ENCODE data around the gene RNF40.
A peak's percentile ranks its signal among the peaks of the same experiment; 100 is the strongest.

The RNF40 gene

DNA sequence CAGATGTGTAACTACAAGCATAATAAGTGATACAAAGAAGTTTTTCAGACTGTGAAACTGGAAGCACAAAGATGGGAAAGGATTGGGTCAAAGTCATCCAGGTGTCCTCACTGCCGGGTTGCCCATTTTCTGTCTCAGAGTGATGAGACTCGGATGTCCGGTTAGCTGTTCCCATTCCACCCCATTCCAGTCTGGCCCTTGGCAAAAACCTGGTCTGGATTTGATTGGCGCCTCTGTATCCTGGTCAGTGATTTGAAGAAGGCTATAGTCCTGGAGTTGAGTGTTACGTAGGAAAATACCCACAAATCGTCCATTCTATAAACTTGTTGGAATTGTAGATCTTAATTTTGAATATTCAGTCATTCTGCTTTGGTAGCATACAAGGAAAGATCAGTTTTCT is 33.8 kb upstream of the RNF40 start:
- Histone ChIP-seq H3K4me3 (ENCODE audit: low read length) (no peak overlapping the region), H3K9ac (ENCODE audit: low read length) (no peak overlapping the region), H3K27ac (ENCODE audit: low read depth, low read length) (no peak overlapping the region), H3K36me3 (ENCODE audit: control insufficient read depth, insufficient read depth, low read length) (peaks cover 41% of the 10 kb centered on the region), H3K27me3 (ENCODE audit: control insufficient read depth, insufficient read depth, low read length) (no peaks in the 10 kb centered on the region), H3K4me1 (ENCODE audit: control insufficient read depth, insufficient read depth, low read length) (no peaks in the 10 kb centered on the region)

DNA sequence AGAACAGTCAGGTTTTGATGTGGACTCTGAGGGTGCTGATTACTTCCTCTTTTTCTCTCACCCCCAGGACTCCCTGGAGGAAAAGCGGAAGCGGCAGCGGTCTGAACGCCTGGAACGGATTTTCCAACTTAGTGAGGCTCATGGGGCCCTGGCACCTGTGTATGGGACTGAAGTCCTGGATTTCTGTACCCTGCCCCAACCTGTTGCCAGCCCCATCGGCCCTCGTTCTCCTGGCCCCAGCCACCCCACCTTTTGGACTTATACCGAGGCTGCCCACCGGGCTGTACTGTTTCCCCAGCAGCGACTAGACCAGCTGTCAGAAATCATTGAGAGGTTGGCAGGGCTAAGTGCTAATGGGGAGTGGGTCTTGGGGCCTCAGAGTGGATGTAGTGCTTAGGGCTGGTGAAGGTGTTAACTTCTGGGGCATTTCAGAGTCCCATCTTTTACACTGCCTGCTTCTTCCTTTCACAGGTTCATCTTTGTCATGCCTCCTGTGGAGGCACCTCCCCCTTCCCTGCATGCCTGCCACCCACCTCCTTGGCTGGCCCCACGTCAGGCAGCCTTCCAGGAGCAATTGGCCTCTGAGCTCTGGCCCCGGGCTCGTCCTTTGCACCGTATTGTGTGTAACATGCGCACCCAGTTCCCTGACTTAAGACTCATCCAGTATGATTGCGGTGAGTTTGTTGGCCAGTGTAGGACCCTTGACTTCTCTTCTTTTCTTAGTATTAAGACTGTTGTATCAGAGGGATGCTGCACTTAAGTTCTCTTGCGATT is 33.0 kb upstream of the RNF40 start:
- Histone ChIP-seq H3K27me3 (ENCODE audit: control insufficient read depth, insufficient read depth, low read length) (no peaks in the 10 kb centered on the region), H3K27ac (ENCODE audit: low read depth, low read length) (no peak overlapping the region), H3K36me3 (ENCODE audit: control insufficient read depth, insufficient read depth, low read length) (peaks cover 41% of the 10 kb centered on the region), H3K9ac (ENCODE audit: low read length) (no peak overlapping the region), H3K4me3 (ENCODE audit: low read length) (no peak overlapping the region), H3K4me1 (ENCODE audit: control insufficient read depth, insufficient read depth, low read length) (no peaks in the 10 kb centered on the region)

DNA sequence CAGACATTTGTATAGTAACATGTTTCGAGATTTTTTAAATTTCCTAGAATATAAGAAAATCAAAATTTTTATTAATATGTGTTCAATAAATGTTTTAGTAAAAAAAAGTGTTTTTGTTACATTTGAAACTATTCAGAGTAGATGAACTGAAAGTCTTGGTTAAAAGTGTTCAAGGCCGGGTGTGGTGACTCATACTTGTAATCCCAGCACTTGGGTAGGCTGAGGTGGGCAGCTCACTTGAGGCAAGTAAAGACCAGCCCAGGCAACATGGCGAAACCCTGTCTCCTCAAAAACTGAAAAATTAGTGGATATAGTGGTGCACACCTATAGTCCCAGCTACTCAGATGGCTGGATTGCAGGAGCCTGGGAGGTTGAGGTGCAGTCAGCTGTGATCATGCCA is 30.7 kb upstream of the RNF40 start:
- Histone ChIP-seq H3K36me3 (ENCODE audit: control insufficient read depth, insufficient read depth, low read length) (peaks cover 43% of the 10 kb centered on the region), H3K4me1 (ENCODE audit: control insufficient read depth, insufficient read depth, low read length) (no peaks in the 10 kb centered on the region), H3K27me3 (ENCODE audit: control insufficient read depth, insufficient read depth, low read length) (no peaks in the 10 kb centered on the region), H3K9ac (ENCODE audit: low read length) (no peak overlapping the region), H3K27ac (ENCODE audit: low read depth, low read length) (no peak overlapping the region), H3K4me3 (ENCODE audit: low read length) (no peak overlapping the region)

DNA sequence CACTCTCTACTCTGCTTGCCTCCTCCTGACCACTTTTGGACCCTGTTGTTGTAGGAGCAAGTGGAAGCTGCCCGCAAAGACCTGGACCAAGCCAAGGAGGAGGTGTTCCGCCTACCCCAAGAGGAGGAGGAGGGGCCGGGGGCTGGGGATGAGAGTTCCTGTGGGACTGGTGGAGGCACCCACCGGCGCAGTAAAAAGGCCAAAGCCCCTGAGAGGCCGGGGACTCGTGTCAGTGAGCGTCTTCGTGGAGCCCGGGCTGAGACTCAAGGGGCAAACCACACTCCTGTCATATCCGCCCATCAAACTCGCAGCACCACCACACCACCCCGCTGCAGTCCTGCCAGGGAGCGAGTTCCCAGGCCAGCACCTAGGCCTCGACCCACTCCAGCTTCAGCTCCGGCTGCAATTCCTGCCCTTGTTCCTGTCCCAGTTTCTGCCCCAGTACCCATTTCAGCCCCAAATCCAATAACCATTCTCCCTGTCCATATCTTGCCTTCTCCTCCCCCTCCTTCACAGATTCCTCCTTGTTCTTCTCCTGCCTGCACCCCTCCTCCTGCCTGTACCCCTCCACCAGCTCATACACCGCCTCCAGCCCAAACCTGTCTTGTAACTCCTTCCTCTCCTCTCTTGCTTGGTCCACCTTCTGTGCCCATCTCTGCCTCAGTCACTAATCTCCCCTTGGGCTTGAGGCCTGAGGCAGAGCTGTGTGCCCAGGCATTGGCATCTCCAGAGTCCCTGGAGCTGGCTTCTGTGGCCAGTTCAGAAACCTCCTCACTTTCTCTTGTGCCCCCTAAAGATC is 24.9 kb upstream of the RNF40 start:
- no peak overlapping the region for H3K4me3 ChIP-seq (ENCODE audit: low read length)
- peaks cover 7% of the 10 kb centered on the region for H3K4me1 ChIP-seq (ENCODE audit: control insufficient read depth, insufficient read depth, low read length)
- no peak overlapping the region for H3K27ac ChIP-seq (ENCODE audit: low read depth, low read length)
- H3K27me3 ChIP-seq (ENCODE audit: control insufficient read depth, insufficient read depth, low read length): no peaks in the 10 kb centered on the region
- peaks cover 49% of the 10 kb centered on the region for H3K36me3 ChIP-seq (ENCODE audit: control insufficient read depth, insufficient read depth, low read length)
- H3K9ac ChIP-seq (ENCODE audit: low read length): no peak overlapping the region

DNA sequence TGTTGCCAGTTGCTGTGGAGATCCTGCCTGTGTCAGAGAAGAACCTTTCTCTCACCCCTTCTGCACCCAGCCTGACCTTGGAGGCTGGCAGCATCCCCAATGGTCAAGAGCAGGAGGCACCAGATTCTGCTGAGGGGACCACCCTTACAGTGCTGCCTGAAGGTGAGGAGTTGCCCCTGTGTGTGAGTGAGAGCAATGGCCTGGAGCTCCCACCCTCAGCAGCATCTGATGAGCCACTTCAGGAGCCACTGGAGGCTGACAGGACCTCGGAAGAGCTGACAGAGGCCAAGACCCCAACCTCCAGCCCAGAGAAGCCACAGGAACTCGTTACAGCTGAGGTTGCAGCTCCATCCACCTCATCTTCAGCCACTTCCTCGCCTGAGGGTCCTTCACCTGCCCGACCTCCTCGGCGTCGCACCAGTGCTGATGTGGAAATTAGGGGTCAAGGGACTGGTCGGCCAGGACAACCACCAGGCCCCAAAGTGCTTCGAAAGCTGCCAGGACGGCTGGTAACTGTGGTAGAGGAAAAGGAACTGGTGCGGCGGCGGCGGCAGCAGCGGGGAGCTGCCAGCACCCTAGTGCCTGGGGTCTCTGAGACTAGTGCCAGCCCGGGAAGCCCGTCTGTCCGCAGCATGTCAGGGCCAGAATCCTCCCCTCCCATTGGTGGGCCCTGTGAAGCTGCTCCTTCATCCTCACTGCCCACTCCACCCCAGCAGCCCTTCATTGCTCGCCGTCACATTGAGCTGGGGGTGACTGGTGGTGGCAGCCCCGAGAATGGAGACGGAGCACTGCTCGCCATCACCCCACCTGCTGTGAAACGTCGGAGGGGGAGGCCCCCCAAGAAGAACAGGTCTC is 24.1 kb upstream of the RNF40 start:
- H3K27ac ChIP-seq (ENCODE audit: low read depth, low read length): no peak overlapping the region
- H3K9ac ChIP-seq (ENCODE audit: low read length): no peak overlapping the region
- no peaks in the 10 kb centered on the region for H3K27me3 ChIP-seq (ENCODE audit: control insufficient read depth, insufficient read depth, low read length)
- H3K4me1 ChIP-seq (ENCODE audit: control insufficient read depth, insufficient read depth, low read length): peaks cover 7% of the 10 kb centered on the region
- H3K4me3 ChIP-seq (ENCODE audit: low read length): no peak overlapping the region
- peaks cover 45% of the 10 kb centered on the region for H3K36me3 ChIP-seq (ENCODE audit: control insufficient read depth, insufficient read depth, low read length)

DNA sequence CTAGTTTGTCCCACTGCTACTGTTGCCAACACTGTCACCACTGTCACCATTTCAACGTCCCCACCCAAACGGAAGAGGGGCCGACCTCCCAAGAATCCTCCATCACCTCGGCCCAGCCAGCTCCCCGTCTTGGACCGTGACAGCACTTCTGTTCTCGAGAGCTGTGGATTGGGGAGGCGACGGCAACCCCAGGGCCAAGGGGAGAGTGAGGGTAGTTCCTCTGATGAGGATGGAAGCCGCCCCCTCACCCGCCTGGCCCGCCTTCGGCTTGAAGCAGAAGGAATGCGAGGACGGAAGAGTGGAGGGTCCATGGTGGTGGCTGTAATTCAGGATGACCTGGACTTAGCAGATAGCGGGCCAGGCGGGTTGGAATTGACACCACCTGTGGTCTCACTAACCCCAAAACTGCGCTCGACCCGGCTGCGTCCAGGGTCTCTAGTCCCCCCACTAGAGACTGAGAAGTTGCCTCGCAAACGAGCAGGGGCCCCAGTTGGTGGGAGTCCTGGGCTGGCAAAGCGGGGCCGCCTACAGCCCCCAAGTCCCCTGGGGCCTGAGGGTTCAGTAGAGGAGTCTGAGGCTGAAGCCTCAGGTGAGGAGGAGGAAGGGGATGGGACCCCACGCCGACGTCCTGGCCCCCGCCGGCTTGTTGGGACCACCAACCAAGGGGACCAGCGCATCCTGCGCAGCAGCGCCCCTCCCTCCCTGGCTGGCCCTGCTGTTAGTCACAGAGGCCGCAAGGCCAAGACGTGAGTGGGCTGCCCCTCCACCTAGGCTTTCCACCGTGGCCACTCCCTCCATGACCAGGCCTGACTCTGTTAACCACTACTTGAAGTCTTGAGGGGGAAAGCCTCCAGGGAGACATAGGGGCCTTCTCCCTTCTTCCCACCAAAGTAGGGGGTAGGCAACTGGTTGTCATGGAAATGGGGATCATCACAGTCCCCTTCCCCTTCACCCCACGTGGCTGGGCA is 22.9 kb upstream of the RNF40 start:
- Histone ChIP-seq H3K27me3 (ENCODE audit: control insufficient read depth, insufficient read depth, low read length) (no peaks in the 10 kb centered on the region), H3K4me1 (ENCODE audit: control insufficient read depth, insufficient read depth, low read length) (peaks cover 7% of the 10 kb centered on the region), H3K36me3 (ENCODE audit: control insufficient read depth, insufficient read depth, low read length) (peaks cover 40% of the 10 kb centered on the region), H3K4me3 (ENCODE audit: low read length) (no peak overlapping the region), H3K9ac (ENCODE audit: low read length) (no peak overlapping the region), H3K27ac (ENCODE audit: low read depth, low read length) (no peak overlapping the region)

DNA sequence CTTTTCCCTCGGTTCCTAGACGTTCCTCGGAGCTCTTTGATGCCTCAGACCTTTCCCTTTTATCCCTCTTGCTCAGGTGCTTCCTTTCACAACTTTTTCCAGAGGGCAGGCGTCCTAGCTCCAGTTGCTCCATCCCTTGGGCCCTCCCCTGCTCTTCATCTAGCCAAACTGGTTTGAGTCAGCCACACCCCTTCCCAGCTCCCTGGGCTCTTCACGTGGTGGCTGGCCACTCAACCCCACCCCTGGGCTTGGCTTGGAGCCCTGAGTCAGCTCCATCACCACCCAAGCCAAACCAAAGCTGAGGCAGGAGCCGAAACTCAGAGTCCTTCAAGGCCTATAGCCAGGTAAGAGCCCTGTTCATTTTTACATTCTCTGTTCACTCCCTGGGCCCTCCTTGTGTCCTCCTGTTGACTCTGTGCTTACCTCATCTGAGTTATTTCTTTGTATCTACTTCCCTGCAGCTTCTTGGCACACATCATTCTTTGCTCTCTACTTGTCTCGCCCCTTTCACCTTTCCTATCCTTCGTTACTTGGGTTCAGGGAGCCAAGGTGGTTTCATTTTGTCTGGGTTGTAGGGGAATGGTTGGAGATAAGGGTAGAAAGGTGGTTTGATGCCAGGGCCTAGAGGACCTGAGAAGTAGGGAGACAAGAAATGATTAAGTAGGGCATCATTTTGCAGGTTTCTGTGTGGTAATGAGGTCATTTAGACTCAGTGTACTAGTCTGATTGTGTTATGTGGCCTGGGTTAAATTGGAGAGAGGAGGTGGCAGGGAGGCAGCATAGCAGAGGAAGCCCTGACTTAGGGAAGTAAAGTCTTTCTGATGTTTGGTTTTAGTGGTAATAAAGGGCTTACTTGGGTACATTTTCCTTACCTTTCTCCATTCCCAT is 21.5 kb upstream of the RNF40 start:
- Histone ChIP-seq H3K27ac (ENCODE audit: low read depth, low read length) (peak overlapping the region; percentile 34), H3K4me3 (ENCODE audit: low read length) (peak overlapping the region; percentile 33), H3K4me1 (ENCODE audit: control insufficient read depth, insufficient read depth, low read length) (peaks cover 7% of the 10 kb centered on the region), H3K9ac (ENCODE audit: low read length) (no peak overlapping the region), H3K27me3 (ENCODE audit: control insufficient read depth, insufficient read depth, low read length) (no peaks in the 10 kb centered on the region), H3K36me3 (ENCODE audit: control insufficient read depth, insufficient read depth, low read length) (peaks cover 37% of the 10 kb centered on the region)

DNA sequence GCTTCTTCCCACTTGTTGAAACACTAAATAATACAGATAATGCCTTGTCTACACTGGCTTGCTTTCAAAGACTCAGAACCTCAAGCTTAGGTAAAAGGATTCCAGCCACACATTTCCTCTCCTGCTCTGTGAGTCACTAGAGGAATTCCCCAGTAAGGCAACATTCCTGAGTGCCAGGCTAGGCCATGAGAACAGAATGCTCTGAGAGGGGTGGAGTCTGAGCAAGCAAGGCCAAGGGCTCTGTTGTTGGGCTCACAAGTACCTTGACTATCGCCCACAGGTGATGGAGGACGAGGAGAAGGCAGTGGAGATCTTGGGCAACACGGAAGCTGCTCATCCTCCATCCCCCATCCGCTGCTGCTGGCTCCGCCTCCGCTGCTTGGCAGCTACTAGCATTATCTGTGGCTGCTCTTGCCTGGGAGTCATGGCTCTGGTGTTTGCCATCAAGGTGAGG is 20.6 kb upstream of the RNF40 start:
- Histone ChIP-seq H3K27me3 (ENCODE audit: control insufficient read depth, insufficient read depth, low read length) (no peaks in the 10 kb centered on the region), H3K4me1 (ENCODE audit: control insufficient read depth, insufficient read depth, low read length) (peaks cover 7% of the 10 kb centered on the region), H3K27ac (ENCODE audit: low read depth, low read length) (no peak overlapping the region), H3K9ac (ENCODE audit: low read length) (no peak overlapping the region), H3K36me3 (ENCODE audit: control insufficient read depth, insufficient read depth, low read length) (peaks cover 28% of the 10 kb centered on the region), H3K4me3 (ENCODE audit: low read length) (no peak overlapping the region)

DNA sequence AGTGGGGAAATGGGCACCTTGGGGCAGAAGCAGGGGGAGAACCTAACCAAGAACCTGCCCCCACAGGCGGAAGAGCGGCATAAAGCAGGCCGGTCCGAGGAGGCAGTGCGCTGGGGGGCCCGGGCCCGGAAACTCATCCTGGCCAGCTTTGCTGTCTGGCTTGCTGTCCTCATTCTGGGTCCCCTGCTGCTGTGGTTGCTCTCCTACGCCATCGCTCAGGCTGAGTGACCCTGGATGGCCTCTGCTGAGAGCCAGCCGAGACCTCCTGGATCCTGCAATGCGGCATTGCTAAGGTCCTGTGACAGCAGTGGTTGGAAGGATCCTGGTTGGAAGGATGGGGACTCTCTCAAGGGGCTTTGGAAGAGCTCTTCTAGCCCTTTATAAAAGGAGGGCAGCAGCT is 18.4 kb upstream of the RNF40 start:
- Histone ChIP-seq H3K9ac (ENCODE audit: low read length) (no peak overlapping the region), H3K27ac (ENCODE audit: low read depth, low read length) (peak overlapping the region; percentile 16), H3K27me3 (ENCODE audit: control insufficient read depth, insufficient read depth, low read length) (no peaks in the 10 kb centered on the region), H3K4me1 (ENCODE audit: control insufficient read depth, insufficient read depth, low read length) (peaks cover 7% of the 10 kb centered on the region), H3K36me3 (ENCODE audit: control insufficient read depth, insufficient read depth, low read length) (peaks cover 8% of the 10 kb centered on the region), H3K4me3 (ENCODE audit: low read length) (no peak overlapping the region)

DNA sequence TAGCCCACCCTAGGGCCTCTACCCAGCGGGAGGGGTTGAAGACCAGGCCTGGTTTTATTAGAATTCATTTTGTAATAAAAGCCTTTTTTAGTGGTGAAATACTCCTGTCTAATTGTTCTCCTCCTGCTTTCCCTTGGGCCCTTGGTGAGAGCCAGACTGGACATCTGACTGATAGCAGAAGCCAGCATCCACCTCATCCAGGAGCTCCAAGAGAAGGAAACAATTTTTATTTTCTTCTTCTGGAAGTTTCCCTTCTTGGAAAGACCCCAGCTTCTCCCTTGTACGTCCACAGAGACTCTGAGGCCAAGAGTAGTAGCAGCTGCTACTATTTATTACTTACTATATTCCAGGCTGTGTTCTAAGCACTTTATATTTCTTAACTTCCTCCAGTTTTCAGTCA is 17.9 kb upstream of the RNF40 start:
- no peak overlapping the region for H3K9ac ChIP-seq (ENCODE audit: low read length)
- peaks cover 7% of the 10 kb centered on the region for H3K4me1 ChIP-seq (ENCODE audit: control insufficient read depth, insufficient read depth, low read length)
- H3K27ac ChIP-seq (ENCODE audit: low read depth, low read length): peak overlapping the region; percentile 16
- H3K4me3 ChIP-seq (ENCODE audit: low read length): no peak overlapping the region
- H3K36me3 ChIP-seq (ENCODE audit: control insufficient read depth, insufficient read depth, low read length): peaks cover 6% of the 10 kb centered on the region
- H3K27me3 ChIP-seq (ENCODE audit: control insufficient read depth, insufficient read depth, low read length): no peaks in the 10 kb centered on the region

DNA sequence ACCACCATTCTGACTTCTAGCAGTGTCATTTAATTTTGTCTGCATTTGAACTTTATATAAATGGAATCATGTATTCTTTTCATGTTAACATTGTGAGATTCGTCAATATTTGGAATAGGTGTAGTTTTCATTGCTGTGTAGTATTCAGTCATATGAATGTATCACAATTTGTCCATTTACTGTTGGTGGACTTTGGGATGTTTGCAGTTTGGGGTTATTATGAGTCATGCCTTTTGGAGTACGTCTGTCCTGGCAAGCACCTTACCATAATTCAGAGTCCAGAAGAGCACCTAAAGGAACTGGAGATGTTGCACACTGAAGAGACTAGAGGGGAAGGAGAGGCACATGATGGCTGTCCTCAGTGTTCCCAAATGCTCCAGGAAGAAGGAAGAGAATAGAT is 17.0 kb upstream of the RNF40 start:
- no peaks in the 10 kb centered on the region for H3K27me3 ChIP-seq (ENCODE audit: control insufficient read depth, insufficient read depth, low read length)
- peaks cover 7% of the 10 kb centered on the region for H3K4me1 ChIP-seq (ENCODE audit: control insufficient read depth, insufficient read depth, low read length)
- H3K4me3 ChIP-seq (ENCODE audit: low read length): no peak overlapping the region
- no peak overlapping the region for H3K27ac ChIP-seq (ENCODE audit: low read depth, low read length)
- peaks cover 6% of the 10 kb centered on the region for H3K36me3 ChIP-seq (ENCODE audit: control insufficient read depth, insufficient read depth, low read length)
- H3K9ac ChIP-seq (ENCODE audit: low read length): no peak overlapping the region

All from rectal smooth muscle tissue (tissue), 1 donor.